ENCODE data around the gene KCNH2.
A peak's percentile ranks its signal among the peaks of the same experiment; 100 is the strongest.

The KCNH2 gene

DNA sequence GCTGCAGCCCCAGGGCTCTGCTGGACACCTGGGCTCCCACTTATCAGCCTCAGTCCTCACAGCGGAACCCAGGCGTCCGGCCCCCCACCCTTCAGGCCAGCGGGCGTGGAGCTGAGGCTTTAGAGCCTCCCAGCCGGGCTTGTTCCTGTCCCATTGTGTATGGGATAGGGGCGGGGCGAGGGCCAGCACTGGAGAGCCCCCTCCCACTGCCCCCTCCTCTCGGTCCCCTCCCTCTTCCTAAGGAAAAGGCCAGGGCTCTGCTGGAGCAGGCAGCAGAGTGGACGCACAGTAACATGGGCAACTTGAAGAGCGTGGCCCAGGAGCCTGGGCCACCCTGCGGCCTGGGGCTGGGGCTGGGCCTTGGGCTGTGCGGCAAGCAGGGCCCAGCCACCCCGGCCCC lies 15.4 kb upstream of the KCNH2 start:
- no peak for DNase-seq

DNA sequence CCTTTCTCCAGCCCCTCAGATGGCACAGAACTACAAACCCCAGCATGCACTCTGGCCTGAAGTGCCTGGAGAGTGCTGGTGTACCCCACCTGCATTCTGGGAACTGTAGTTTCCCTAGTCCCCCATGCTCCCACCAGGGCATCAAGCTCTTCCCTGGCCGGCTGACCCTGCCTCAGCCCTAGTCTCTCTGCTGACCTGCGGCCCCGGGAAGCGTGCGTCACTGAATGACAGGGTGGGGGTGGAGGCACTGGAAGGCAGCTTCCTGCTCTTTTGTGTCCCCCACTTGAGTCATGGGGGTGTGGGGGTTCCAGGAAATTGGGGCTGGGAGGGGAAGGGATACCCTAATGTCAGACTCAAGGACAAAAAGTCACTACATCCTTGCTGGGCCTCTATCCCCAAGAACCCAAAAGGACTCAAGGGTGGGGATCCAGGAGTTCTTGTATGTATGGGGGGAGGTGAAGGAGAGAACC lies 14.7 kb upstream of the KCNH2 start:
- DNase-seq: no peak

DNA sequence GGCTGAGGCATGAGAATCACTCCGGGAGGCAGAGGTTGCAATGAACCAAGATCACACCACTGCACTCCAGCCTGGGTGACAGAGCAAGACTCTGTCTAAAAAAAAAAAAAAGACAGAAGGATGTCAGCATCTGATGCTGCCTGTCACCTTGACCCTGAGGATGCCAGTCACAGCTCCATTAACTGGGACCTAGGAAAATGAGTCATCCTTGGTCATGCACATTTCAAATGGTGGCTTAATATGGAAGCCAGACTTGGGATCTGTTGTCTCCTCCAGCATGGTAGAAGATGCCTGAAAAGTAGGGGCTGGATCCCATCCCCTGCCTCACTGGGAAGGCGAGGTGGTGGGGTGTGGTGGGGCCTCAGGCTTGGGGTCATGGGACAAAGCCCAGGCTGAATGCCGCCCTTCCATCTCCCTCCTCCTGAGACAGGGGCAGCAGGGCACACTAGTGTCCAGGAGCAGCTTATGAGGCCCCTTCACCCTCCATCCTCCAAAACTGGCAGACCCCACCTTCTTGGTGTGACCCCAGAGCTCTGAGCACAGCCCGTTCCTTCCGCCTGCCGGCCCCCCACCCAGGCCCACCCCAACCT lies 14.0 kb upstream of the KCNH2 start:
- DNase-seq: no peak

DNA sequence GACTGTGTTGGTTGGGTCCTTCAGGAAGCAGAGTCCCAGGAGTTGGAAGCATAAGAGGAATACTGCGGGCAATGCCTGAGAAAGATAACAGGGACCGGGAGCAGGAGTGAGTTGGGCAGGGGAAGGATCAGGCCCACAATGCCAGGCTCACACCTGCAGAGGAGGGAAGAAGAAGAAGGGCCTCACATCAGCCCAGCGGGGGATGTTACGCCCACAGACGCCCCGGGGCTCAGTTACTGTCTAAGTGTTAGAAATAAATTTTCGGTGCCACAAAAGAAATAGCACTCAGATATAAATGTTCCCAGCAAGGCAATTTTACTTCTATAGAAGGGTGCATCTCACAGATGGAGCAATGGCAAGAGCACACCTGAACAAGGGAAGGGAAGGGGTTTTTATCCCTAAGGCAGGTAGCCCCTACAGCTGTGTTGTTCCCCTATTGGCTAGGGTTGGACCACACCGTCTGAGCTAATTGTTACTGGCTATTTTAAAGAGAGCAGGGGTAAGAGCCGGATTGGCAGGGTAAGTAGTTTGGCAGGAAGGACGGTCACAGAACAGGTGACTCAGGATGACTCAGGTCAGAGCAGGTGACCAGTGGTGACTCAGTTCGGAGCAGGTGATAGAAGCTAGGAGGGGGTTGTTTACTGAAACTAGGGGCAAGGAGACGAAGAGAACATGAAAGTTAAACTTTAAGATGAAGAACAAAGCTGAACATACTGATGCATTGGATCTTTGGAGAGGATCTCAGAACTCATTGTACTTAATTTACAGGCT lies 12.5 kb upstream of the KCNH2 start, which contains the start of gene NOS3:
Gene NOS3 (plus strand): TSS at position 602 of the 771 bp plus-strand sequence. CDS start 2,787 bp downstream, outside the sequence.
- no peak for DNase-seq

DNA sequence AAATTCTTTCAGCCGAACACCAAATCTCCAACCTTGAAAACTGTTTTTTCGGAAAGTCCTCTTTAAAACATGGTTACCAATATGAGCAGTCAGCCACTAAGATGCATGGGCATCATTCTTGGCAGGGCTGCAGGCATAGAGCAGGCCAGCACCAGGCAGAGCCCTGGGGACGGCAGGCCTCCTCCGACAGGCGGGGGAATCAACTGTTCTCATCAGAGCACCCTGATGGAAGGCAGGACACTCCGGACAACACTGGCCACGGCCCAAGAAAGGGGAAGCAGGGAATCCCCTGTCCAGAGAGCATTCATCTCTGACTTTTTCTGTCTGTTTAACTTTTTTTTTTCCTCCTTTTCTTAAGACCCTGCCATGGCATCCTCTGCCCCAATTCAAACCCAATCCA lies 11.3 kb upstream of the KCNH2 start:
- DNase-seq: no peak

DNA sequence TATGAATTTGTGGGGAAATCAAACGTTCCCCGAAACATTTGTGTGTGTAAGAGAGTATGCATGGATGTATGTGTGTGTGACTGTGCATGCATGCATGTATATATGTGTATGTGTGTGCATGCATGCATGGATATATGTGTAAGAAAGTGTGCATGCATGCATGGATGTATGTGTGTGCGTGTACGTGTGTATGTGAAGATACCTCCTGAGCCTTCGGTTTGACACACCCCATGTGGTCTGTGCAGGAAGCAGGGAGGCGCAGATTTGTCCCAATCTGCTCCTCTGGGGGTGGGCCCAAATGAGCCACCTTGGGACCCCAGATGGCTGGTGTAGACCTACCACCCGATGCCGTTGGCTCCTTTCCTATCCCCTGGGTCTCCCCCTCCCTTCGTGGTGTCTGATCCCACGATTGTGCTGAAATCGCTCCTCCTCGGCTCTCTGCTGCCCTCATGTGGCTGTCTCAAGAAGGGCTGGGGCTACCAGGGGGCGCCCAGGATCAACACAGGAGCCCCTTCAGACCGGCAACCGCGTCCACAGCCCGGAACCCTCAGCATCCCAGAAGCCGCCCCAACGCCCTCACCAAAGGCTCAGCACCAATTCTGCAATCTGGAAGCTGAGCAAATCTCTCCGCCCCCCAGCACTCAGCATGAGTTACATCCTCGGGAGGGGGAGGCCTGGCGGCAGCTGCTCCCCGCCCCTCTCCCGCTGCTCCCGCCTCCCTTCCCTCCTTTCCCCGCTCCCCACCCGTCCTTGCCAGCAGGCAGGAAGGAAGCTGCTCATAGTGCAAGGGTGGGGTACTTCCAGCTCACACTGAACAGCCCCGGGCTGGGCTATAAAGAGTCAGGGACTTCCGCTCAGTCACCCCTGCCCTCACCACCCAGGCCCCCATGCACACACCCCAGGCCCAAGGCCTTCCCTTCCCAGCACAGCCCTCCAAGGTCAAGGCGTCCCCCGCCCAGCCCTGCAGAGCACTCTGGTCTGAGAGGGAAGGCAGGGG lies 10.4 kb upstream of the KCNH2 start:
- peak; percentile 46 to 66 for DNase-seq

DNA sequence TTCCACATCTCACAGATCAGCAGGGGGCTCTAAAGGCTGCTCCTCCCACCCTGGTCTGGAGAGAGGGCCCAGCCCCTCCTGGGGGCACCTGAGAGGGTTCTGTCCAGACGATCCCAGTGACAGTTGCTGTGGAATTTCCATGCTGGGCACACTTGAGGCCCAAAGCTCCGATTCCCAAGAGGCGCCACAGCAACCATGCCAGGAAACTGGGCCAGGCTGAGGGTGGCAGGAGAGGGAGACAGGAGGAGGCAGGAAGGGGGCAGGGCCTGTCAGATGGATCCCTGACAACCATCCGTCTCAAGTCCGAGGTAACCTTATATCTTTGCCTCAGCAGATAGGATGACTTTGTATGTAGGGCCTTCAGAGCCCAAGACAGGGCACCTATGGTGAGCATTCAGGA lies 8.4 kb upstream of the KCNH2 start:
- DNase-seq: no peak

DNA sequence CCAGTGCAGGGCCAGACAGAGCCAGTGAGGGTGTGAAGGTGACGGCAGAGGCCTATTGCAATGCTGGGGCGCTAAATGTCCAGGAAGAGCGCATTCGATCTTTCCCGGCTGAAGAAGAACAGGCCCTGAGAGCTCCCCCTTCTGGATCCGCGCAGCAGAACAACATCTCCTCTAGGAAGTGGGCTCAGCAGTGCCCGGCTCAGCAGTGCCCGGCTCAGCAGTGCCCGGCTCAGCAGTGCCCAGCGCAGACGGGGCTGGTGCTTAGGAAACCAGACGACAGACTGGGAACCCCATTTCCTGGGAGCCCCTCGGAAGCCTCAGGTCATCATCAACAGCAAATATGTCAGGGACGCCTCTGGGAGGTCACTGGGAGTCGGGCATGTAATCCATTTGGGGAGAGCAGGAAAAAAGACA lies 8.0 kb upstream of the KCNH2 start:
- DNase-seq: peak; percentile 45 to 59

DNA sequence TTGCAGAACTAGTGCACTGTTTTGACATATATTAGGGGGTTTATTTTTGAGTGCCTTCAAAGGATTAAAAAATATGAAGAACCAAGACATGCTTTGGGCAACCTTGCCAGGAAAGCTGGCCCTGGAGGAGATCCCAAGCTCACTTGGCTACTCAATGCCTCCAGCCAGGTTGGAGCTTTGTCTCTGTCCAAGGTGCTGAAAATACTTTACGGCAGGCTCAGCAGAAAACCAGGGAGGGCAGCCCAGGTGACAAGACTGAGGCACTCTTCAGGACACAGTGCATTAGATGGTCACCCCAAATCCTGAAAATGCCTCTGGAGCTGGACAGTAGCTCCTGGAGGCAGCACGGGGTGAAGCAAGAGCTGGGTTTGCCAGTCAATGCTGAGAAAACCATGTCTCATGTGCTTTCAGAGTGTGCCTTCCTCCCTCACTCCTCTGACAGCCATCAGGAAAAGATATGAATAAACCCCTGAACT lies 5.8 kb upstream of the KCNH2 start:
- DNase-seq: no peak

DNA sequence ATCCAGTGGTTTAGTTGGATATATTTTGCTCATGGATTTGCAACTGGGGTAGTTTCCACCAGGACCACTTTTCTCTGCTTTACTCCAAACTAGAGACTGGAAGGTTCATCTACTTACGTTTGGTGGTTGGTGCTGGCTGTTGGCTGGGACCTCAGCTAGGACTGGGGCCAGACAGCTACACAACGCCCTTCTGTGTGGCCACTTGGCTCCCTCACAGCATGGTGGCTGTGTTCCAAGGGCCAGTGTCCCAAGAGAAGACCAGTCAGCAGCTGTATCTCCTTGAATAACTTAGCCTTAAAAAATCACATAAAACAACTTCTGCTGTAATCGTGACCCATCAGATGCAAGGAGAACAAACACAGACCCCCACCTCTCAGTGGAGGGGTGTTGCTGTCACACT lies 4.2 kb upstream of the KCNH2 start:
- DNase-seq: no peak

DNA sequence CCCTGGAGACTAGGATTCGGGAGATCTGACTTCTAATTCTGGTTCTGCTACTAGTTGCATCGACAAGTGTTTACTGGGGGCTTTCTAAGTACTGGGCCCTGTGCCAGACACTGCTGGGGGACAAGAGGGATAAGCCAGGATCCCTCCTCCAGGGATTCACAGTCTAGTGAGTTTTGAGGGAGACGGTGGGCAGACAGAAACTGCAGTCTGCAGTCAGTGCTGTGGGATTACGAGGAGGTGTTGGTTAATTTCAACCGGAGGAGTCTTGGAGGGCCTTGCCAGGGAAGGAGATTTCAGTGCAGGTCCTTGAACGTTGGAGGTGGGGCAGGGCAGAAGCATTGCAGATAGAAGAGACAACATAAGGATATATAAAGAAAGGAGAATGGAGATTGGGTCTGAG lies 3.5 kb upstream of the KCNH2 start:
- DNase-seq: no peak

DNA sequence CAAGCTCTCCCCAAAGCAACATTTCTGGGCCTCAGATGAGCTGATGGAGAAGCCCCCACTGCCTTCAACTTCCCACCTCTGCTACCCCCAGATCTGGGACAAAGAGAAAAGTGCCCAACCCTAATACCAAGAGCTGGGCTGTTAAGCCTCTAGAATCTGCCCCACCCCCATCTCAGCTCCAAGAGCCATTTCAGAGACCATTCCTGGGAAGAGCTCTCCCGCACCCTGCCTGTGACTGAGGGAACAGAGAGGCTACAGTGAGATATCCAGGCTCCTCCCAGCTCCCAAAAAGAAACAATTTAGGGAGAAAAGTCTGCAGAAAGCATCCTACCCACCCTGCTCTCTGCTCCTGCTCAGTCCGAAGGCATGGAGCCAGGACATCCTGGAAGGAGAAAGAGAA lies 2.5 kb upstream of the KCNH2 start:
- DNase-seq: no peak

DNA sequence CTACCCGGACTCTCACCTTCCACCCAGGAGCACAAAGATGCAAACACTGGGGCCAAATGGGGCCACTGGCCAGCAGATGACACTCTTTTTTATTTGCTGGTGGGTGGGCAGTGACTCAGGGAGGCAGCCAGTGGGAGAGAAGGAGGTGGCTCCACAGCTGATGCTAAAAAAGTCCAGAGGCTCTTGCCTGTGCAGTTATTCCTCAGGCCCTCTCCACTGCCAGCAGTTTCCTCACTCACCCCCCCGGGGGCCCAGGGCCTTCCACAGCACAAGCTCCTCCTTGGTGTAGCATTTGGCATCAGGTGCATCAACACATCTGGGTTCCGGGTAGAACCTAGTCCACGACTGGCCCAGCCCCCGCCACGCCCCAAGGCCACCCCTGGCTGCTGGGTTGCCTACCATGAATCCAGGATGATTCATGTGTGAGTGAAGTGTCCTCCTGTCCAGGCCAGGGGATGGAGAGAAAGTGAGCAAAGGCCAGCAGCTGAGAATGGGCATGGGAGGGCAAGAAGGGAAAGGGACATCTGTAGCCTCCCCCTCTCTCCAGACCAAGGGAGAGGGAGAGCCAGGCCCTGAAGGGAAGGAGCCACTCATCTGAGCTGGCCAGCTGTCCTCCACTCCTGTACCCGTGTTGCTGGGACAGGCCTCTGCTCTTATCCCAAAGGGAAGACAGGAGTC lies 1.7 kb upstream of the KCNH2 start:
- DNase-seq: no peak

DNA sequence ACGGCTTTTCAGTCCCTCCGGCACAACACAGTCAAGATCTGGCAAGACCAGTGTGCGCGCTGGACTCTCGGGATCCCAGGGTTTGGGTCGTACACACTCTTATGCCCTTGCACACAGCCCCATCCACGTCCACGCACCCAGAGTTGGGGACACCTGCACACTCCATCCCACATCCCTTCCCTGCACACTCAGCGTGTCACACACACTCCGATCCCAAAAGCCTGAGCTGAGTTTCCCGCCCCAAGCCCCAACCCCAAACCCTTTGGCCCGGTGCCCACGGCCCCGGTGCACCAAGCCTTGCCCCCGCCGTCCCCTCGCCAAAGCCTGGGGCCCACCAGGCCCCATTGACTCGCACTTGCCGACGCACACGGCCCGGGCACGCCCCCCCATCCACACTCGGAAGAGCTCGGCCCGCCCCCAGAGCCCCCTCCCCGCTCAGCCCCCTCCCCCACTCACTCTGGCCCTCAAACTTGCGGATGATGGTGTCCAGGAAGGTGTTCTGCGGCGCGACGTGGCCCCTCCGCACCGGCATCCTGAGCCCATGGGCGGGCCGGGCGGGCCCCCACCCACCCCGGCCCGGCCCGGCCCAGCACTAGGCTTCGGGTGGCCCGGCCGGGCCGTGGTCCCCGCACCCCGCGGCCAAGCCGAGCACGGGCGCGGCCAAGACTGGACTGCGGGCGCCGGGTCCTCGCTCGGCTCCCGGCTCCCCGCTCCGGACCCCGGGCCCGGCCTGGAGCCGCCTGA lies 567 bp downstream of the KCNH2 start:
- DNase-seq: no peak

DNA sequence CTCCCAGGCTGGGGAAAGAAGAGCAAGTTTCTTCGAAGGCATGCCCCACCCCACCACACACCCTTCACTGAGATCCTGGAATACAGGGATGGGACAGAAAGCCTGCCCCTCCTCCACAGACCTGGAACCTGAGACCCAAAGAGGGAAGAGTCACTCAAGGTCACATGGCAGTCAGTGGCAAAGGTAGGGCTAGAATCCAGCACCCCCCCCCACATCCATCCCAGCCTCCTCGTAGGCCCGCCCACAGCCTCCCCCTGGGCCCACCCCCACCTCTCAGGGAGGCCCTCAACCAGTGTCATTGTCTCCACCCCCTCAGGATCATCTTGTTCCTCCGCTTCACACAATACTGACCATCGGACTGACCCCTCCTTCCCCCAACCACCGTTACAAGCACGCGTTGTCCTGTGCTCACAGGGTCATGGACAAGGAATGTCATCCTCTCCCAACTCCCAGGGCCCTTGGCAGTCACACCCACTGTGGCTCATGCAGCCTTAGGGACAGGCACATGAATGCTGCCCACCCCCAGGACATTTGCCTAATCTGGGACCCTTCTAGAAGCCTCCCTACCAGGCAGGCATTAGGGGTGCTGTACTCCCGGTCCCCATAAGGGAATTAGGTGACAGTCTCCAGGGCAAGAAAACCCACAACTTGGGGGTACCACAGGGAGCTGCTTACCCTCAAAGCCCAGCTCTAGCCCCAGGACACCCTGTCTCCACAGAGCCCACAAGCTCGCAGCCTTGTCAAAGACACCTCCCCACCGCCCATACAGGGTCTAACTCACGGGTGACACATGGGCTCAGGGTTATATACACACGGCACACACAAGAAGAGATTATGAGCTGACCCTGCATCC lies 1.4 kb downstream of the KCNH2 start:
- DNase-seq: no peak

DNA sequence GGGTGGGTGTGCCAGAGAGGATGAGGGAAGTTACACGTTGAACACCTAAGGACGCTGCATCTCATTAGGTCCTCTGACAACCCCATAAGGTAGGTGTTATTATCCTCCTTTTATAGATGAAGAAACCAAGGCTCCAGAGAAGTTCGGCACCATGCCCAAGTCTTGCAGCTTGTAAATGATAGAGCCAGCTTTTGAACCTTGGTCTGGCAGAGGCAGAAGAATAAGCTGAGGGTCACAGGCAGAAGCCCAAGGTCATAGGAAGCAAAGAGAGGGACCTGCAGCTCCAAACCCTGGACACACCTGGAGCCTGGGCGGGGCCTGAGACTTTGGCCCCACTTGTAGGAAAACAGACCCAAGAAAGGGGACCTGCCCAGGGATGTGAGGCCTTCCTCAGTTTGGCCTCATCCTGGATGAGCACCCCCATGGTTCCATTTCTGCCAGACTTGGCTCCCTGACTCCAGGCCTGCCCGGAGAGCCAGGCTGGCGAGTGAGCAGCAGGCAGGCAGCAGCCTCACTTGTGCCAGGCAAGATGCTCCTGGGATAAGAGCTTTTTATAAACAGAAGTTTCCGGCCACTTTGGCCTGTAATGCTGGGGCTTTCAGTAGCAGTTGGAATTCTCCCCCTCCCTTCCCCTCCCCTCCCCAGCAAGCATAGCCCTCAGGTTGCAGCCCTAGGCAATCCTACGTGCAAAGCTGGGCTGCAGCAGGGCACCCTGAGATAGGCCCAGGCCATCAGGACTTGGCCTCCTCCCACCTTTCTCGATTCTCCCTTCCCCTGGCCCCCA lies 2.4 kb downstream of the KCNH2 start:
- no peak for DNase-seq

DNA sequence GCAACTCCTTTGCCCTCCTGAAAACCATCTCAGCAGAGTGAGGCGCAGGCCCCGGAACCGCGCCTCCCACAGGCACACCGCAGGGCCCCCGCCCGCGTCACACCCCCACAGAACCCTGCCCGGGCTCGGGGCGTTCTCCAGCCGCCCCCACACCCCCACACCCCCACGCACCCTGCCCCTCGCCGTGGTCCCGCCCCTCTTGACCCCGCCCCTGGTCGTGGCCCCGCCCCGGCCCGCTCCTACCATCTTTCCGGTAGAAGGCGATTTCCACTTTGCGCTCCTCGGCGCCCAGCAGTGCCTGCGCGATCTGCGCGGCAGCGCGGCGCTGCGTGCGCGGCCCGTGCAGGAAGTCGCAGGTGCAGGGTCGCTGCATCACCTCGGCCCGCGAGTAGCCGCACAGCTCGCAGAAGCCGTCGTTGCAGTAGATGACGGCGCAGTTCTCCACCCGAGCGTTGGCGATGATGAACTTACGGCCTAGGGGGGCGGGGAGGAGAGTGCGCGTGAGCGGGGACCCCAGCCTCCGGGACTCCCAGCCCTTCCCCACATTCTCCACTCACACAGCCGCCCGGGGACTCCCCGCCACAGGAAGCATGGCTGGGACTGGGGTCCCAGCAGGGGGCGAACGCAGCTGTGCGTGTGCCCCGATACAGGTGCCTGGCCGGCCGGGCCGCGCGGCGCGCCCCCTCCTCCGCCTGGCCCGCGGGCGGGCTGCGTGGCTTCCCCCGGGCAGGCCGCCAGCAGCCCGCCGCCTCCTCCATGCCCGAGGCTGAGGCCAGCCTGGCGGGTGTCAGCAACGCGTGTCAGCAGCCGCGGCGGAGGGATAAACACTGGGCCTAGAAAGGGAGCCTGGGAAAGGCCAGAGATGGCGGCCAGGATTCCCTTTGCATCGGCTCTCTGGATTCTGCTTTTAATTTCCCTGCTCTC lies 3.4 kb downstream of the KCNH2 start:
- peak; percentile 78 to 84 for DNase-seq

DNA sequence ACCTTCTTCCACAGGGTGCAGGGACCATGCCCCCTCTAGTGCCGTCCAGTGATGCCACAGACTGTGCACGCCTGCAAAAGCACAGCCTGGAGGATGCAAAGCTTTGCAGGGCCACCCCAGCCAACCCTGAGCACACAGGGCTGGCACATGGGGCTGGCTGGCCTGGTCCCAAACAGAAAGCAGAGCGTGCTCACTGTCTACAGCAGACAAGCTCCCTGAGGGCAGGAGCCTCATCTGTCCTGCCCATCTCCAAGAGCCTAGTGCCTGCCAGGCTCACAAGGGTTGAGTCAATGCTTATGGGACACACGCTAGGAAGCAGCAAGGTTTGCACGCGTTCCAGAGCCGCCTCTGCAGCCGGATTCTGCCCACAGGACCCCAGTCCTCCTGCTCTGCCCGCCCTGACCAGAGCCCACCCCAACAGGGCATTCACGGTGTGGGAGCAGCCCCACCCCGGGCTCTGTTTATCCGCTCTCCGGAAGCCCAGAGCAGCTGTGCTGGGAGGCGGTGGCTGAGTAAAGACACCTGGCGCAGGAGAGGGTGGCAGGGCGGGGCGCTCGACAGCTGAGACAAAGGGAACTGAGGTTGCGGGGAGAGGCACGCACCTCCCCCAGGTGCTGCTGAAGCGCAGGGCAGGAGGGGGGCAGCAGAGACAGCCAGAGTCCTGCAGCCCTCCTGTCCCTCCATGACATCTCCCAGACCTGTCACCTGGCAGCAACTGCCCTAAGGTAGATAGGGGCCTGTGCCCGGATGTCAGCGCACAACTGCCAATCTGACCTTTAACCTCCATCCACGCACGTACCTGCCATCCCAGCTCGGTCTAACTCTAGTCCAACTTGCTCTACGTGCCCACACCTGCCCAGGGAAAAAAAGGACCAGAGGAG lies 4.3 kb downstream of the KCNH2 start:
- no peak for DNase-seq

Measured in stimulated activated CD4-positive, alpha-beta T cell treated with anti-CD3 and anti-CD28 coated beads, Interleukin-4, amount 100 ng/mL, for 4 hours (primary cell).